NCI-H774 (cell line): ENCODE data around the gene TRMT11.

Source experiments
- DNase-seq: peaks from one replicate; lab custom pipeline; 2025; lab: John Stamatoyannopoulos, UW

Gene TRMT11

DNA sequence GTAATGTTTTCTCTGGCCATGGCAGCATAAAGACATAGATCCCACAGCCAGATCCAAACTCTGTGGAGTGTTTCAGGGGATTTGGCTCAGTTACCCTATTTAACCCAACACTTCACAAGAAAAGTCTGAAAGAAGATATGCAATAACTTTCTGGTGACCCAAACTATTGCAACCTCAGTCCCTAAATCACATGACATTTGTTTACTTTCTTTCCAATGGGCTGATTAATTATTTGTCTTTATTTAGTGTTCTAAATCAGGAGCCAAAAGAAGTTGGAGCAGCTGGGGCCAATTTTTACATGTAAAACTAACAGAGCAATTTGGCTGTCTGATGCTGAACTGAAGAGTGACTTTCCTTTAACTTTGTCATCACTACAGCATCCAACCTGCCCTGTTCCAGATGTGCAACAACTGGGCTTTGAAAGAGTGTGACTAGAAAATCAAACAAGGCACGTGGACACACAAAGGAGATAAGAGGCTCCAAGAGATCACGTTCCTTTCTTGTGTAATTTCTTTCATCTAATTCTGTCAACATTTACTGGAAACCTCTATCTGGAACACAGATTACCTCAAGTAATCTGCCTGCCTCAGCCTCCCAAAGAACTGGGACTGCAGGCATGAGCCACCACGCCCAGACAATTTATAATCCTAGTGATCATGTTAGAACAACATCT lies 90.8 kb downstream of the TRMT11 start:
- DNase-seq: no peak

DNA sequence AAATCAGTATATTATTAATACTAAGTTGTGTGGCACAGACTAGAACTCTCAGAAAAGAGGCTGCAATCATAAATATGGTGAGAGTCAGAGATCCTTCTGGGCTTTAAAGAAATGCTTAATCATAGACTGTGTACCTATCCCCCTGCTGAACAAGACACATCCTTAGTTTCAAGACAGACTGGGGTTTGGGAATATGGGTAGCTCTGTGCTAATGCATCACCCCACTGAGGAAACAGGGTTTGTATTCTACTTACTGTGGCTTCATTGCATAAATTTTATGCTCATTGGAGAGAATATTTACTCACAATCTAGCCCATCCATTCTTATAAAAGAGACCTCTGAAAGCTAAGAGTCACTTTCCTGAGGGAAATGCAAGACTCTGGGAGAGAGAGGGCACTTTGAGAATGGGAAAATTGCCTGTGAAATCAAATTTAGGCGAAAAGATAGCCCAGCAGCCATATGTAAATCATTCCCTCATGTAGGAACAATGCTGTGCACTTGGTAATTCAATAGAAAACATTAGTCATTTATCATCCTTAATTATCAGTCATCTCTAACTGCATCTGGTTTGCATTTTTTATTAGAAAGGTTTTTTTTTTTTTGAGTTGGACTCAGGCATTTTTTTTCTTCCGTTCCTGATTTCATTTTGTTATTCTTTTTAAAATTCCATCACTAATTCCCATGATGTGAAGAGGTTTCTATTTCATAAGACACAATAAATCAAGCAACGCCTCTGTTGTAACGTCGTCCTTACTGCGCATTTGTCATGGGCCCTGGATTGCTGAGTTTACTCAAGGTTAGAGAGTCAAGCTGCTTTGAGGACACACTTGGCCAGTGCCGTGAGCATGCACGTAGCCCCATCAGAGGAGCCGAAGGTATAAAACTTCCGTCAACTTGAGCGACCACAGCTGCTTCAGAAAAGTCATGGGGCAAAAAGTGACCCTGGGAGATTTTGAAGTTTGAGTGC lies 91.8 kb downstream of the TRMT11 start:
- DNase-seq: no peak

DNA sequence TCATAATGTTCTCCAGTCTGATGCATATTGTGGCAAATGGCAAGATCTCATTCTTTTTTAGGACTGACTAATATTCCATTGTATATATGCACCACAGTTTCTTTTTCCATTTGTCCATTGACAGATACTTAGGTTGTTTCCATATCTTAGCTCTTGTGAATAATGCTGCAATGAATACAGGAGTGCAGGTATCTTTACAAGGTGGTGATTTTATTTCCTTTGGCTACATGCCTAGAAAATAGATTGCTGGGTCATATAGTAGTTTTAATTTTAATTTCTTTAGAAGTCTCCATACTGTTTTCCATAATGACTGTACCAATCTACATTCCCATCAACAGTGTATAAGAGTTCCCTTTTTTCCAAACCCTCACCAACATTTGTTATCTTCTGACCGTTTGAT lies 97.5 kb downstream of the TRMT11 start:
- no peak for DNase-seq

DNA sequence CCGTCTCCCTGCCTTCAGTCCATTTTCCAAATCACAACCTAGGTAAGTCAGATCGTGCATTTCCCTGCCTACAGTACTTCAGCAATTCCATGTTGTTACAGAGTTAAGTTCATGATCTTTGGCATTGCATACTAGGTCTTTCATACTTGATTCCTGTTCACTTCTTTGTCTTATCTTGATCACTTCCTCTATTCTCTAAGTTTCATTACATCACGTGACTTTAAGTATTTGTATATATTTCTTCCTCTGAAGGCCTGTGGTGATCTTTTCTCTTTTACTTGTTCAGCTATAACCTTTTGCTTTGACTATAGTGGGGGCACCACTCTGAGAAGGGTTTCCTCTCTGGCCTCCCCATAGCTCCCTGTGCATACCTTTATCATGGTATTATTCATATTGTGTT lies 100.2 kb downstream of the TRMT11 start:
- DNase-seq: no peak
